NCI-H187 treated with DMSO at 0.1 percent for 48 hours (cell line): ENCODE data around the gene NEBL.

Source experiments
- DNase-seq: peaks from one replicate; lab custom pipeline; 2025; lab: John Stamatoyannopoulos, UW

Gene NEBL

DNA sequence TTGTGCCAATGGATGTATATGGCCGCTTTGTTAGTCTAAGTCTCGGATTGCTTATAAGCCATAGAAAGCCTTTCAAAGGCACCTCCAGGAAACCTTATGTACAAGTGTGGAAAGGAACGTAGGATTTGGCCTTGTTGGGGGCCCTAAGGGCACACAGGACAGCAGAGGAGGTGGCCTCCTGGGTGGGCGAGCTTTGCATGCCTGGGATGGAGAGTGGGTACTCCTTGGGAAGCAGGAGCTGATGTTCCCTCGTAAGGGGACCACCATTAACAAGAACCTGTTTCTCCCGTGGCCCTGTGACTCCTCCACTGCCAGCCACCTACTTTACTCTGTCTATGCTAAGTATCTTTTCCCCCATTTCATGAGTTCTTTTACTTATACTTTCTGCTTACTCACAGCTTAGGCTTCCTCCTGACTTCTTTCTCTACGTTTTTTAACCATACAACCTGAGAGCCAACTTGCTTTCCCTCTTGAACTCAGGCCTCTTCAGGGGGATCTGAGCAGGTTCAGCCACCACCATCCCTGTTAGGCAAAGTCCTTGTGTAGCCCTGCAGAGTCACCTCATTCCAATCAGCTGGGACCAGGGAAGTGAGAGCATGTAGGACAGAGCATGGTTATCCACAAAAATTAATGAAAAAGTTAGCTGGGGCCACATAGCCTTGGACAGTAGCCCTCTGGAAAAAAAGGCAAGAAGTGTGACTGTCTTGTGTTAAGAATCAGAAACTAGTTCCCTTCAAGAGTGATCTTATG lies 118.9 kb downstream of the NEBL start:
- DNase-seq, result no peak

DNA sequence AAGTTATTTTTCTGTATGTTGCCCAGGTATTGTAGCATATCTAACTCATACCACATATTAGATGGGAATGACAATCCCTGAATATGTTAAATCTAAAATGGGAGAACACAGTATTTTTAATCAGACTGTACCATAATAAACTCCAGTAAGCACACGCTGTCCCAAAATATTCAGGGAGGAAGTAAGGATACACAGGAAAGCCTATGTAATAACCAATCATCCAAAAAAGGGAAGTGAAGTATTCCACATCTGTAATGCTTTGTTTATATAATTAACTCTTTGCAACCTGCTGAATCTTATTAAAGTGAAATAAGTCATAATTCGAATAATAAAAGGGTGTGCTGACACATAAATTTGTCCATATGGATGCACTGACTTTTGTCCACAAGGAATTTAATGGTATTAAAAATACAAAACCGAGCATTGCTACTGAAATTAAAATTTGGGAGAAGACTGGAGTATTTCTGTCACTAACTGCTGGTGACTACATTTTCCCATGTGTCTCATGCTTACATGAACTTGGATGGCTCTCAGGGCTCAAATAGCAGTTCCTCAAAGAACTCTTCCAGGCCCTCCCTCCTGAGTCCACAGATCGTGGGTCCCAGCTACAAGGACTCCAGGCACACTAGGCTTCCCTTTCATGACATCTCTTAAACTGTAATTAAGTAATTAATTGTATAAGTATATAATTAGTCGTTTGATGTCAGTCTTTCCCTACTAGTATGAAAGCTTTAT lies 120.6 kb downstream of the NEBL start:
- no peak for DNase-seq

DNA sequence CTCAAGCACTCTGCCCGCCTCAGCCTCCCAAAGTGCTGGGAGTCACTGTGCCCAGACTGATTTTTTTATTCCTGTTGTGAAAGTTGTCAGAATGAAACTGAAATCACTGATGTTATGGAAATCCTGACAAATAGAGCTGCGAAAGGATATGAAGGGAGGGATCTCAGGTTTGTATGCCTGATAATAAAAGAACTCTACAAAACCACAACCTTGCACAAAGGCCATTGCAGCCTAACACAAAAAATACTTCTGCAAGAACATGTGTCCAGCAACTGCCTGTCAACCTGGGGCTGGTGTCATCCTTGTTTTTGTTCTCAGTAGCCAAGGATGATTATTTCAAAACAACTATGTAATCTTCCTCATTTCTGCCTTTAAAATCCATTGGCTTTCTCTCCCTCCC lies 126.1 kb downstream of the NEBL start:
- no peak for DNase-seq

DNA sequence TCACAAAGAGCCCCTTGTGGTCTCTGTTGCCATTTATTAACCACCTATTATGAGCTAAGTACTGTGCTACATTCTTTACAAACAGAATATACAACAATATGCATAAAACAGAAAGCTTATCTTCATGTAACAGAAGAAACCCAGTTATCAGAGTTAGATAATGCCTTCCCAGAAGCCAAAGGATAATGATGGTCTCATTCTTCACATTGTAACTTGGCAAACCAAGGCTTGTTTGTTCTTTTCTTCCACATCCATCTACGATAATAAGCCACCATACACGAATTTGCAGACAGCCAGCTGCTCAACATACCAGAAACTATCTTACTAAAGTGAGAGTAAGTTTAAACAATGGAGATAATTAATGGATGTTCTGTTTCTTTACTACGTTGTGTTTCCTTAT lies 127.6 kb downstream of the NEBL start:
- no peak for DNase-seq

DNA sequence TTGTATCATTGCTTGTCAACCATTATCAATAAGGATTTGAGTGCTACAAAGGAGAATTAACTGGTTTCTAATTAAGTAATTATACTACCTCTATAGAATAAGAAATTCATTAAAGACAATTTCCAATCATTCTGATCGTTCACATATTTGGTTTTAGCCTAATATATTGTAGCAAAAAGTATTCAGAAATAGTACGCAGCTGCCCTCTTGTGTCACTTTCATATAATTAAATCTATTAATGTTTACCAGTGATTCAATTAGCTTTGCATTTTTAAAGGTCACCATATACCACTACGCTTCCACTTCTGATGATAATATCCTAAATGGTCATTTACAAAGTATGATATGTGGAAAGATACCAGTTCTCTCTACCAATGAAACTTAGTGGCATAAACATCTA lies 128.3 kb downstream of the NEBL start:
- no peak for DNase-seq

DNA sequence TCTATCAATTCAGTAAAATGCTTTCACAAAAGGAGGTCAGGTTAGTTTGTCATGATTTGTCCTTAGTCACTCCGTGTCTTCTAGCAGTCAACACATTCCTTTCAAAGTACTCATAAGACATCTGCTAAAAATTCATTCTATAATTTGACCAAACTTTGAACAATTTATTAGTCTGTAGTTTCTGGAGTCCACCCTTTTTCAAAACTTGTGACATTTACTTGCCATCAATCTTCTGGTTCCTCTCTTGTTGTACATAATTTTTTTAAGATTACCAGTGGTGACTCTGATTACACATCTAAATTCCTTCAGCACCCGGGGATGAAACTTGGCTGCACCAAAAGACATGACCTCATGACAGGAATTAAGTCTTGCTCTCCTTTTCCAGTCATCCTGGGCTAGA lies 130.1 kb downstream of the NEBL start:
- DNase-seq, result no peak

DNA sequence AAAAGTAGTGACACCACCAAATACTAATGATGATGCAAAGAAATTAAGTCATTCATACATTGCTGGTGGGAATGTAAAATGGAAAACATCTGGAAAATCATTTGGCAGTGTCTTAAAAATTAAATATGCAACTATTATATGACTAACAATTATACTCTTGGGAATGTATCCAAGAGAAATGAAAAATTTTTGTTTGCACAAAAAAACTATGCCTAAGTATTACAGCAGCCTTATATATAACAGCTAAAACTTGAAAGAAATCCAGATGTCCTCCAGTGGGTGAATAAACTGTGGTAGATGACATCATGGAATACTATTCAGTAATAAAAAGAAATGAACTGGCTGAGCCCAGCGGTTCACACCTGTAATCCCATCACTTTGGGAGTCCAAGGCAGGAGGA lies 132.0 kb downstream of the NEBL start:
- DNase-seq, result no peak

DNA sequence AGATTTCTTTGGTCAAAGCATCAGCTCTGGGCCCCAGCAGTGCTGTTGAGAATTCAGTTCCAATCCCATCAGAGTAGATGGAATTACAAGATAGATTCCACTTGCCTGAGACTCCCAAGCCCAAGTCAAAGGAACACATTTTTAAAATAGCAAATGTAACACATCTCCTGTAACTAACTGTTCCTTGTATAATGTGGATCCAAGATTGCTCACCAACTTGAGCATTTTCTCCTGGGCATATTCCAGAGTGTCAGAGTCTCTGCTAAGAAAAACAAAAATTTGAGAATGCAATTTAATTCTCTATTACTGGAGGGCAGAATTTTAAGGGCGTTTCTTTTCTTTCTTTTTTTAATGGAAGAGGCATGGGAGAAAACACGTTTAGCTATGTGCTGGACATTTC lies 136.7 kb downstream of the NEBL start:
- no peak for DNase-seq

DNA sequence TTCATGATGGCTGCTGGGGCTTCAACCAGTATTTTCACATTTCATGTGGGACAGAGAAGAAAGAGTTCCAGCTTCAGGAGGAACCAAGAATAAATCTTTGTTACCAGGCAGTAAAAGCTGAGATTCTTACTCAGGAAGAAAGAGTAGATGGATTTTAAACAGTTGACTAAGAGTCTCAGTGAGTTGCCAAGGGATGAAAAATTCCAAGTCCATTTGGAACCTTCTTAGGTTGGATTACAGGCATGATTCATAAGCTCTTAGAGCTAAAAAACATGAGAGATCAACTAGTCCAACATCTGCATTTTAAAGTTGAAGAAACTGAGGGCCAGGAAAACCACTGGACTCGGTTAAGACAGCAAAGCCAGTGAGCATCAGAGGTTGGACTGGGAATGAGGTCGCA lies 148.6 kb downstream of the NEBL start:
- DNase-seq, result no peak

DNA sequence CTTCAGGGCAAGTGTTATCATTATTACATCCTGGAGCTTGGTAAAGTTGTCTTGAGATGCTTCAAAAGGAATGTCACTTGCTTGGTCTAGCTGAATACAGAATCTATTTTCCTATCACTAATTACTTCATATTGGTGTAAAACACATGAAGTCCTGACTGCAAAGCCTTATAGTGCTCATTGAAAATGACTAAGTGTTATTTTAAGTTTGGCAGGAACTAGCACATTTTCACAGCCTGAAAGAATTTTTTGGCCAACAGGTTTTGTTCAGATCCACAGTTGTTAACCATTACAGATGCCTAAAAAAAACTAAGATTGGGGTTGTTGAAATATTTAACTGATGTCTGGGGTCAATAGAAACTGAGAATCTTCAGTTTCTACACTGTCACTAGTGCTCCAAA lies 149.3 kb downstream of the NEBL start:
- no peak for DNase-seq

DNA sequence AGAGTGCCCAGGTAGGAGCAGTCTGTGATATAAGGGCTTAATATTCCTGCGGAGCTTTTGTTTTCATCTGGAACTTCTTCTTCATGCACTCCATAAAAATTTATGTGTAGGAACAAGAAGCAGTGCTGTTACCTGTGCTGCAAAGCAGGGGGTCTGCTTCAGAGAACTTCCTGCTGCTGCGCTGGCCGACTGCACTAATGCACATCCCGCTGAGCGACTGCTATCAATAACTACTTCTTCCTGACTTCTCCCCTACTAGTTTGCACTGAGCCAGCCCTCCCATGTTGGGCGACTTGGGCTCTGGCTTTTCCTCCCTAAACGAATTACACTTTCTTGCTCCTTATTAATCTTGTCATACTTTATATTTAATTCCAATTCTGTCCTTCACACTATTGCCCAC lies 150.3 kb downstream of the NEBL start:
- DNase-seq, result no peak

DNA sequence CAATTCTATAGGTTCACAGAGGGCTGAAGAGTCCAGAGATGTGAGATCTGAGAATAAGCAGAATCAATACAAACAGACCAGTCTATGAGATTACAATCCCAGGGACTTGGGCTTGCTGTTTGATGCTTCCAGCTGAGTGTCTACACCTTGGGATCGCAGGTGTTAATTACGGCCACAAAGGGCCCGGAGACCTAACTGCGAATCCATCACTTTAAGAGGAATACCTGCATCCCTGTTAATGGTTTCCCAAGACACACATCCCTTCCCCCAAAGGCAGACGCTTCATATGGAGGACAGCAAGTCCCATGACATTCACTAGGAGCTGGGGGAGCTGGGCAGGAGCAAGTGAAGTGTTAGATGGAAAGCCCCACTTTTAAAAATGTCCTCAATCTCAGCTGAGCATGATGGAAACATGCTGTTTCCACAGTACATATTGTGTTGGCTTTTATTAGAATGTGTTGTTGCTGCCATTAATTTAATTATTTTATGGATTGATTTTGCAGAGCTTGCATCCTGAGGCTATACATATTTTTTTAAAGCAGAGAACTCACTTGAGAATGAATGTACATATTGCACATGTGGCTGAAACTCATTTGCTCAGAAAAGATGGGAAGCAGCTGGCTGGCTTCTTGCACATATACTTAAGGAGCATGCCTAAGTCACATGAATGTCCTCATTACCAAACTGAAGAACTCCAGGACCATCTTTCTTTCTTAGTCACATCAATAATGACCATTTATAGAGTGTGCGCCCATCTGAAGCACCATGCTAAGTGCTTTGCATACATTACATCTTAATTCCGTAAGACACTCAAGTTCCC lies 151.3 kb downstream of the NEBL start:
- DNase-seq, result no peak

DNA sequence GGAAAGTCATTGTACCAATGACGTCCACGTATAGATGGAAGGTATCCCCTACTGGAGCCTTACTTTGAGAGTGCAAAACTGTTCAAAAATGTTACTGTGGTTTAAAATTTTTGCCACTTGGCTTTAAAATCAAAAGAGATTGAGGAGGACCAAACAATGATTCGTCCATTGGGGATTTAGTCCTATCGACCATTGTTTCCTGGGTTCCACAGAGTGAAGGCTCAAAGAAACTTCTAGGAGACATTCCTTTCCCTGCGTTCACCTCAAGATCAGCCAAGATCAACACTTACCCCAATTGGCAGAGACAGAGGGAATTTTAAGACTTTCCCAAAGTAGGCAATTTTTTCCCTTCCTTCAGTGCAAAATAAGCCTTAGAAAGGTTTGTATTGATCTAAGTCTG lies 152.3 kb downstream of the NEBL start:
- no peak for DNase-seq

DNA sequence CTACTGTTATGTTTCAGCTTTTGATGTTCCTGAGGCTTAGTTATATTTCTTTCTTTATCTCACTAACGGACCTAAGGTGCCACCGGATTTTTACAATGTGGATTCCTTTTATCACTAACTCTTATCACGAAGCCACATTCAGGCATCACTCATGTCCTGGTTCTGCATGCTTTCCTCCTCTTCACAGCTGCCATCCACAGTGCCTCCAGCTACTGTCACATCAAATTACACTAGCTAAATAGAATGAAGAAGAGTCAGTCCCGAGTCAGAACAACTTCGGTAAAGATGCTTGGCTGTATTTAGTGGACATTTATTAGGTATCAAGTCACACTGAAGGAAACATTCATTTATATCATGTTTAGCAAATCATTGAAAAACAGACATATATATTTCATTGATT lies 153.2 kb downstream of the NEBL start:
- DNase-seq, result no peak

DNA sequence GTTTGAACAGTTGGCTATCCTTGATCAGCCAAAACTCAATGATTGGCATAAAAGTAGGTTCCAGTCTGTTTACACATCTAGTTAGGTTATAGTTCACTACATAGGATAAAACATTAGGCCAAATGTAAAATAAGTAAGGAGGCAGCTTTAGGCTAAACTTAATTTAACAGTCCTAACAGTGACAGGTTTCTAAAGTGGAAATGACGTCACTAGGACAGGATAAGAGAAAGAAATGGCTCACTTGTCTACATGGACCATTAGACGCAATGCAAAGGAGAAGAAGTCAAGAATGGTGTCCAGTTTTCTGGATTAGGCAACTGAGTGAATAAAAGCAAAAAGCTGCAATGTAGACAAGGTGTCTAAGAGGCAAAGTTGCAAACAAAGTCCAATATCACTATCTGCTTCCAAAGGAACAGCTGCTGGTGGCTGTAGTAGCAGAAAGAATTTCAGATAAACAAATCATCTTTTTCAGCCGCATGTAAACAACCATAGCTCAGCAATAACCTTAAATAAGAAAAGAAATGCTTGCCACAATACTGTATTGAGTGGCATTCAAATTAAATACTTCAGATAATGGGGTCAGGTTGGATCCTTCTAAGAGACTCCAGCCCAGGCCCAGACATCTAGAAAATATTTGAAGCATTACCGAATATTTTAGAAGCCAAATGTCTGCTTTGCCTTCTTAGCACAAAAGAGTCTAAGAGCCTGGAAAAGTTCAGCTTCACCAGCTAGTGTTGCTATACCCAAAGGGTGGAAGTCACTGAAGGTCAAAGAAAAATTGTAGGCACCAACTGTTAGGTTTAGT lies 154.2 kb downstream of the NEBL start:
- DNase-seq, result no peak

DNA sequence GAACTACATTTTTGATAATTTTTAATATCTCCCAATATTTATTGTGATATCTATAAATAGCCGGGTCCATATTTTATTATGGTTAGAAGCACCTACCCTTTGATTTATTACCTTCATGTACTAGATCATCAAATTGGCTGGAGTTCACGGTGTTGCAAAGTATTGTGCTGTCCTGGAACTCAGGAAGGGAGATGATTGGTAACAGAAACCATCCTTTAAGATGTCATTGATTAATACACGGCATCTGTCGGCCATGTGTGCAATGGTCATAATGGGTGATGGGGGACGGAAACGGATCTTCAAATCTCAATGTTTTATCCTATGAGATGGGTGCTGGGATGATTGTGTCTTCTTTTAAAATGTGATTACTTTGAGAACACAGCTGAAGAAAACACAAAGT lies 157.0 kb downstream of the NEBL start:
- DNase-seq, result no peak

DNA sequence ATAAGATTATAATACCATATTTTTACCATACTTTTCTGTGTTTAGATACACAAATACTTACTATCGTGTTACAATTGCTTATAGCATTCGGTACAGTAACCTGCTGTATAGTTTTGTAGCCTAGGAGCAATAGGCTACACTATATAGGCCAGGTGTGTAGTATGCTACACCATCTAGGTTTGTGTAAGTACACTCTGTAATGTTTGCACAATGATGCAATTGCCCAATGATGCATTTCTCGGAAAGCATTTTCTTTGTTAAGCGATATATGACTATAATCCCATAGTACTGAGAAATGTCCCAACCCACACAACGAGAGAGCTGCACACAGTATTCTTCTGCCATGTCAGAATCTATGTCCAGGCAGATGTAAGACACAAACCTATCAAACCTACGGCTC lies 160.0 kb downstream of the NEBL start:
- no peak for DNase-seq
